Left renal cortex interstitium (tissue), 4 donors: ENCODE measurements around the gene CAPN10. TPM values are rescaled to one million over a fixed set of nuclear protein-coding genes. Genes with fewer than 3 reads are reported as not detected.

Experiments
- DNase-seq, 4 donors: peaks; one replicate each; pipeline ENCODE4 v3.0.0-alpha.2; 2013; ENCODE audit warnings: low read depth in 4 of 4, low spot score in 2 of 4, missing footprints in 1 of 4
- polyA plus RNA-seq, 4 donors: library from polyadenylated mRNA; unstranded; fragments of 120-200 nt; gene quantifications; one replicate each; pipeline ENCODE4 v1.2.1, GENCODE V29; 2013; ENCODE audit not compliant: insufficient read length in 4 of 4

The CAPN10 gene
- polyA plus RNA-seq, 4 donors, result 15.3 to 39.6 (median 30.0) TPM

DNA sequence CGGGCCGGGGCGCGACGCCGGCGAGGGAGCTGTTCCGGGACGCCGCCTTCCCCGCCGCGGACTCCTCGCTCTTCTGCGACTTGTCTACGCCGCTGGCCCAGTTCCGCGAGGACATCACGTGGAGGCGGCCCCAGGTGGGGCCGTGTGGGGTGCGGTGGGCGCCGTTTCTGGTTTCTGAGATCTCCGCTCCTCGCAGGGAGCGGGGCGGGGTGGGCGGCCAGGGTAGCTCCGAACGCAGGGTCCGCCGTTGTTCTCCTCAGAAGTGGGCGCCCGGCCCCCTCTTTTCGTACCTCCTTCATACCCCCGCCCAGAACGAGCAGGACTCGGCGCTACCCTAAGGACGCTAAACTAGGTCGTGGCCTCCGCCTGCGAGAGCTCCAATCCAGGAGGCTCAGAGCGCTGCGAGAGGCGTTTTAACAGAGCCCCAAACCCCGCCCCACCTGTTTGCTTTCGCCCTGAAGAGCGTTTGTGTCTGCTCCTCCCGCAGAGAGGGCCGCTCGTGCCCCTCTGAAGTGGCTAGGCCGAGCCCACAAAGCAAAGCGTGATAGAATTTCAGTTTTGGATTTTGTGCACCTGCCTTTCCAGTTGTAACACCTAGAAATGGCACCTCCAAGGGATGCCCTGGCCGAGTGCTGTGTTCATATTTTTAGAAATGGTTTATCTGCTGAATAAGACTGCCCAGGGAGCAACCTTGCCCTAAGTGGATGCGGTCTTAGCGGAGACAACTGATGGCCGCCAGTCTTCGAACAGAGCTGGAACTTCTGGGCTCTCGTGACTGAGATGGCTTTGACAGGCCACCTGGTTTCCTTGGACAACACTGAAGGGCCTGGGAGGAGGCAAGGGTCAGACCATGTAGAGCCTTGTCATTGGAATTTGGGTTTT lies 626 bp downstream of the CAPN10 start:
- no peak for DNase-seq

DNA sequence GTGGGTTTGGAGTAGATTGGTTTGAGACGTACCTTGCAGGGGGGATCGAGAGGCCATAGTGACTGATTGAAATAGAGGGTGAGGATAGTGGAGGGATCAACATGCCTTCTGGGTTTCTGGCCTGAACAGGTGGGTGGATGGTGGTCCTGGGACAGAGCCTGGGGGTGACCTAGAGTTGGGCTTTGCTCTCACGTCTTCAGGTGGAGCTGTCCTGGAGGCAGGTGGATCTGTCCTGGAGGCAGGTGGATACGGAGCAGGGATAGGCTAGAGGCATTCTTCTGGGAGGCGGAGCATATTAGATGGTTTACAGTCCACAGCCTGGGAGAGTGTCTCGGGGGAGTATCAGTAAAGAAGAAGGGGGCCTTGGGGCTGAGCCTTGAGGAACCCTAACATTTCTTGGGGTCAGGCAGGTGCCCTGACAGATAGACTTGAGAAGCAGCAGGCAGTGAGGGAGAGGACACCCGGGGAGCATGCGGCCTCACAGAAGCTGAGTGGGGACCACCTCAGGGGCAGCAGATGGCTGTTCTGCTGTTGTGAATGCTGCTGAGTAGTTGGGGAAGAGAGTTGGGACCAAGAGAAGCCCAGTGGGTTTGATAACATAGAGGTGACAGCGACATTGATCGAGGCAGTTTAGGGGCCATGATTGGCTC lies 1.6 kb downstream of the CAPN10 start:
- DNase-seq, result no peak

DNA sequence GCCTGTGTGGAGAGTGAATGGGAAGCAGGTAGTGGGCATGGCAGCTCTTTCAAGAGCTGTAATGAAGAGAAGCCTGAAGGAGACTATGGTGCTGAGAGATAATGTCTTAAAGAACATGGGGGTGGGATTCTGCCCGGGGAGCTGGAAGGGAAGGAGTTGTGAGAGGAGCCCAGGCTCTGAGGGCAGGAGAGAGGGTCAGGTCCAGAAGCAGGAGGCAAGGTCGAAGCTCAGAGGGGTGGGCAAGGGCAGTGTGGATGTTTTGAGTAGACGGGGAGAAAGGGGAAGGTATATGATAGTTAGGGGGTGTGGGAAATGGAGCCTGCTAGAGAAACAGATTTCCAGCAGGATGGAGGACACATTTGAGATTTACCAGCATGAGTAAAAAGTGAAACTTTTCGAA lies 2.1 kb downstream of the CAPN10 start:
- no peak for DNase-seq

DNA sequence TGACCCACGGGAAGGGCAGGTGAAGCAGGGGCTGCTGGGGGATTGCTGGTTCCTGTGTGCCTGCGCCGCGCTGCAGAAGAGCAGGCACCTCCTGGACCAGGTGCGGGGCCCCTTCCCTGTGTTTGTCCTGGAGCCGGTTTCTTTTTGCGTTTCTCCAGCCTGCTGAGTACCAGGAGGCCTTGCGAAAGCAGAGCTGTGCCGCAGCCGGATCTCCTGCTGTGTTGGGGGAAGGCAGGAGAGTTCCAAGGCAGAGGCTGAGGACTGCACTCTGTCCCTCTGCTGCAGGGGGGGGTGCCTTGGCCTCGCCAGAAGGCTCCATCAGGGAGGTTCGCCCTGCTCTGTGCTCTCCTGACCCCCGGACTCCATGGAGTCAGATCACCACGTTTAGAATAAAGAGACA lies 2.8 kb downstream of the CAPN10 start:
- DNase-seq, result no peak

DNA sequence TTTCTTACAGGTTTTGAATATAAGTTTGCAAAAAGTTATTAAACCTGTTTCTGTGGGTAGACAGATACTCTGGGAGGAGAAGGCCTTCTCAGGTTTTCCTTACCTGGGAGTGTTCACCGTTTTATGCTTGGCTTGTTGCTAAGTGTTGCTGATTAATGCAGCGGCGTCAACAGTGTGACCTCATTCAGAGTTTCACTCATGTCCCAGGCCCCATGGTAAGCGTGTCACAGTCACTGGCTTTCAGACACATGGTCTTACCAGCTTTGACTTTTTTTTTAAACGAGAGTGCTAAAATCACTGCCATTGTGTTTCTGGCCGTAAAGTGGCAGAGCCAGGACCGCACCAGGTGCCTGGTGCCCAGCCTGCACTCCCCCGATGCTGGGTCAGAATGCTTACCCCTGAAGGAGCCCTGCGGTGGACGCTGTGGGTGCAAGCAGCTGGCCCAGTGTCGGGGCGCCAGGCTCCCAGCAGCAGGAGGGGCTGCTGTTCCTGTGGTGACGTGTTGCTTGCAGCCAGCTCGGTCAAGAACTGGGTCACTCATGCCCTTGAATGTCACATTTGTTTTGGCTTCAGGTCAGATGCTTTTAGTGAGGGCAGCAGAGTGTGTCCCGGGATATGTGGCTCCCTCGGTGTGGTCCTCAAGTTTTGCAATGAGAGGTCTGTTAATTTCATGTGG lies 3.5 kb downstream of the CAPN10 start:
- no peak for DNase-seq

DNA sequence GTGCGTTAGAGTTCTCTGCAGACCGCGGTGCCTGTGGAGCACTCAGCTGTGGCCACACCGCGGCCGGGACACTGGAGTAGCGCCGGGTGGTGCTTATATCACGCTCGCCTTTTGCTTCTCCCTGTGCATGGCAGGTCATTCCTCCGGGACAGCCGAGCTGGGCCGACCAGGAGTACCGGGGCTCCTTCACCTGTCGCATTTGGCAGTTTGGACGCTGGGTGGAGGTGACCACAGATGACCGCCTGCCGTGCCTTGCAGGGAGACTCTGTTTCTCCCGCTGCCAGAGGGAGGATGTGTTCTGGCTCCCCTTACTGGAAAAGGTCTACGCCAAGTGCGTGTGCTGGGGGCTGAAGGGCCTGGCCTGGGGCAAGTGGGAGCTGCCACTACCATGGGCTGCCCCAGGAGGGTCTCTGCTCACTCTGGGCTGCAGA lies 4.2 kb downstream of the CAPN10 start:
- DNase-seq, result no peak

DNA sequence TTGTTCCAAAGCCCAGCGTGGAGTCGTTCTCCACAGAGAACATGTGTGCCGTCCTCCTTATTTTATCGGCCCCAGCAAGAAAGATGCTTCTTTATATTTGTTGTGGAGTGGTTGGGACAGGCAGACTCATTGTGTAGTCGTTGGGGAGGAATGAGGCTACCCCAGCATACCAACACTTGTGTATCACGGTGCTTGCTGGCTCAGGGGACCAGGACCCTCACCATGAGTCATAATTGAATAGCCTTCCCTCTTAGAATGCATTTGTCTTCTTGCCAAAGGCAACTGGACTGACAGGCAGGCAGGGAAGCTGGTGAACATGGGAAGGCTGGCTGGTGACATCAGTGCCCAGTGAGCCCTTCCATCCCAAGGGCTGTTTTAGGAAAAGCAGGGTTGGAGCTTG lies 4.7 kb downstream of the CAPN10 start:
- DNase-seq, result no peak

DNA sequence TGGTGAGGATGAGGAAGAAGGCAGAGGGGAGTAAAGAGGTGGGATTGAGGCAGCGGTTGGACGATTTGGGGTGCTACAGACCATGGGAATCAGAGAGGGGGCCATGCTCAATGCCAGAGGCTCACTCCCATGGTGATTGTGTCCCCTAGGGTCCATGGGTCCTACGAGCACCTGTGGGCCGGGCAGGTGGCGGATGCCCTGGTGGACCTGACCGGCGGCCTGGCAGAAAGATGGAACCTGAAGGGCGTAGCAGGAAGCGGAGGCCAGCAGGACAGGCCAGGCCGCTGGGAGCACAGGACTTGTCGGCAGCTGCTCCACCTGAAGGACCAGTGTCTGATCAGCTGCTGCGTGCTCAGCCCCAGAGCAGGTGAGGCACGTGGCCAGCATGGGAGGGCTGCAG lies 5.2 kb downstream of the CAPN10 start:
- DNase-seq, result no peak

DNA sequence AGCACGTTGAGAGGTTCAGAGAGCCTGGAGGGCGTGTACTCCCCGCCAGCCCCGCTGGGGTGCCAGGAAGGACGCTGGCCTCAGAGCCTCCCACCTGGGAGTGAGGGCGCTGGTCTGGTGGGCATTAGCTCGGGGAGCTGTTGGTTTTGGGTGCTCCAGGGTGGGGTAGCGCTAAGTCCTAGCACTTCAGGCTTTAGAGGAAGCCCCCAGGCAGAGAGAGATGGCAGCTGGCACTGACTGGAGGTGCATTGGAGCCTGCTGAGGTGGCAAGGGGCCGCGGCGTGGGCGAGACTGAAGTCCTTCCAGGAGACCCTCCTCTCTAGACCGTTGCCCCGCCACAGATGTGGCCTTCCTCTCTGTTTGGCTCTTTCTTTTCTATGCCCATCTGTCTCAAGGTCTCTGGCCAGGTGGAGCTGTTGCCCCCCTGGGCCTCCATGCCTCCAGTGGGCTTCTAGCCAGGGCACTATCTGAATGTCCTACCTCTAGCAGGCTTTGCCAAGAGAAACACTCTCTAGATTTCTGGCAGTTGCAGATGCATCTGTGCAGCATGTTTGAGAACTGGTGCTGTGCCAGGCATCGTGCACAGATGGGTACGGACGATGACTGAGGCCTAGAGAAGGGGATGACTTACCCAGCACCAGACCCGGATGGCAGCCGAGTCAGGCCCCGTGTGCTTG lies 6.6 kb downstream of the CAPN10 start:
- no peak for DNase-seq

DNA sequence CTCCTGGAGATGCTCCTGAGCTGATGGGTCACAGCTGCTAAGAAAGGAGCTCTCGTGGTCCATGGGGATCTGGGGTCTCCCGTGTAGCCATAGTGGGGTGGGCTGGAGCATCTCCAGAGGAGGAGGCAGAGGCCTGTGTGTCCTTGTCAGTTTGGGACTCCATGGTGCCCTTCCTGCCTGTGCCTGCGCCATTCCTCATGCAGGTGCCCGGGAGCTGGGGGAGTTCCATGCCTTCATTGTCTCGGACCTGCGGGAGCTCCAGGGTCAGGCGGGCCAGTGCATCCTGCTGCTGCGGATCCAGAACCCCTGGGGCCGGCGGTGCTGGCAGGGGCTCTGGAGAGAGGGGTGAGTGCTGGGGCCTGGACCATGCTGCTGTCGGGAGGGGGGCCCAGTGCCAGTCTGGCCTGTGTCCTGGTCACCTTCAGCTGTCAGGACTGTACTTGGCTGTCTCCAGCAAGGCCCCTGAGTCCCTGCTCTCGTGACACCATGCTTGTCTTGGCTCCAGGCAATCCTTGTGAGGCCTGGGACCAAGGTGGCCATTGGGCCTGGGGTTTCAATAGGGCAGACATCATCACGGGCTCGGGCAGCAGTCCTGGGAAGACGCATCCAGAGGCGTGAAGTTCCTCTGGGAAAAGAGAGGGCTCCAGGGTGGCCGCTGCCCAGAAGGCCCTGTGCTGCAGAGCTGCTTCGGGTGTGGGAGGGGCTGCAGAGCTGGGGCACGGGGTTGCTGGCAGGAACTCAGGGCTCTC lies 7.3 kb downstream of the CAPN10 start:
- DNase-seq, result no peak

DNA sequence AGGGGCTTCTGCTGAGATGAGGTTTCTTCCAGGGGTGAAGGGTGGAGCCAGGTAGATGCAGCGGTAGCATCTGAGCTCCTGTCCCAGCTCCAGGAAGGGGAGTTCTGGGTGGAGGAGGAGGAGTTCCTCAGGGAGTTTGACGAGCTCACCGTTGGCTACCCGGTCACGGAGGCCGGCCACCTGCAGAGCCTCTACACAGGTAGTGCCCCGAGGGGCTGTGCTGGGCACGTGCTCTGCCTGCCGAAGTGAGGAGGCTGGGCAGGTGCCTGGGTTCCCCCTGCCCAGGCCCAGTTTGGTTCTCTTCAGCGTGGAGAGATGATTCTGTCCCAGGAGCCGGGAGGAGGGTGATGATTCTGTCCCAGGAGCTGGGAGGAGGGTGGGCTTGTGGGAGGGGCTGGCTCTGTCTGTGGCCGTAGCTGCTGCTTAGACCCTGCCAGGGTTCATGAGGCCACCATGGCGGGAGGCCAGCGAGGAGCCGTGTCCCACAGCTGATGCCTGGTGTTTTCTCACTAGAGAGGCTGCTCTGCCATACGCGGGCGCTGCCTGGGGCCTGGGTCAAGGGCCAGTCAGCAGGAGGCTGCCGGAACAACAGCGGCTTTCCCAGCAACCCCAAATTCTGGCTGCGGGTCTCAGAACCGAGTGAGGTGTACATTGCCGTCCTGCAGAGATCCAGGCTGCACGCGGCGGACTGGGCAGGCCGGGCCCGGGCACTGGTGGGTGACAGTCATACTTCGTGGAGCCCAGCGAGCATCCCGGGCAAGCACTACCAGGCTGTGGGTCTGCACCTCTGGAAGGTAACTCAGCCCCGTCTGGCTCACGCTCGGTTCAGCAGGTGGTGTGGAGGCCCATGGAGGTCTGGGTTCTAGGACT lies 8.2 kb downstream of the CAPN10 start:
- no peak for DNase-seq

DNA sequence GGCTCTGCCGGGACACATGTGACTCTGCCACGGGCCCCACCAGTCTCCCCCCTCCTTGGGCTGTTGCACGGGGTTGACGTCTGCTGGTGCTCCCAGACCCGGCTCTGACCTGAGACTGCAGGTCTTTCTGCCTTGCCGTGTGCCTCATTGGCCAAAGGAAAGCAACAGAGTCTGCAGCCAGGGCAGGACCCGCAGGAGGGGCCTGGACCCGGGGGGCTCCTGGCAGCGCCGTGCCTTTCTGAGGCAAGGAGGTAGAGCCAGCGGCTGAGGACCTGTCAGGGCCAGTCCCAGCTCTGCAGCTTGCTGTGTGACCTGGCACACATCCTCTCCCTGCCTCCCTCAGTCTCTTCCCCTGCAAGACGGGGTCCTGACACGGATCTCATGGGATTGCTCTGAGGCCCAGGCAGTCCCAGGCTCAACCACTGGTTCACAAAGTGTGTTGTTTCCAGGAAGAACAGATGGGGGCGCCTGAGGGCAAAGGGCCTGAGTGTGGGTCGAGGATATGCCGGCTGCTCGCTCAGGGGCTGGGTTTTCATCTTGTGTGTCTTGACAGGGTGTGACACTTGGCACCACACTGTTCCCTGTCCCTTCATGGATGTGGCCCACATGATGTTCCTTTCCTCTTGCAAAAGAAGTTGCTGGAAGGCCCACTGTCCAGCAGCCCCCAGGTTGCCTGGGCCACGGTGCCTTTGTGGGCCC lies 9.0 kb downstream of the CAPN10 start:
- DNase-seq, result no peak

DNA sequence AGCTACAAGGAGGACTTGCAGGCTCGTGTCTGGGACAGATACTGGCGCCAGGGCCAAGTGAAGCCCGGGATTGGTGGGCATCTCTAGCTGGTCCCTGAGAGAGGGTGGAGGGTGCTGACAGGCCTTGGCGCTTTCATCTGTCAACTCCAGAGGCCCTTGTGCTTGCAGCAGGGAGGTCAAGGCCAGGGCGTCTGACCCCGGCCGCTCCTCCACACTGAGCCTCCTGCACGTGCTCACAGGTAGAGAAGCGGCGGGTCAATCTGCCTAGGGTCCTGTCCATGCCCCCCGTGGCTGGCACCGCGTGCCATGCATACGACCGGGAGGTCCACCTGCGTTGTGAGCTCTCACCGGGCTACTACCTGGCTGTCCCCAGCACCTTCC lies 9.5 kb downstream of the CAPN10 start:
- no peak for DNase-seq

DNA sequence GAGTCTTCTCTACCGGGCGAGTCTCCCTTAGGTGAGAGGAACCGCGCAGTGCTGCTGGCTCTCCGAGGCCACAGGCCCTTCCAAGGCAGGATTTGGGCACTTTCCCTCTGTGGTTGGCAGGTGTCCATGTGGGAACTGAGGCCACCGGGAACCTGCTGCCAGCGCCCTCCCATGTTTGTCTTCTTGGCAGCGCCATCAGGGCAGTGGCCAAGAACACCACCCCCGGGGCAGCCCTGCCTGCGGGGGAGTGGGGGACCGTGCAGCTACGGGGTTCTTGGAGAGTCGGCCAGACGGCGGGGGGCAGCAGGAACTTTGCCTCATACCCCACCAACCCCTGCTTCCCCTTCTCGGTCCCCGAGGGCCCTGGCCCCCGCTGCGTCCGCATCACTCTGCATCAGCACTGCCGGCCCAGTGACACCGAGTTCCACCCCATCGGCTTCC lies 10.0 kb downstream of the CAPN10 start:
- DNase-seq, result no peak

DNA sequence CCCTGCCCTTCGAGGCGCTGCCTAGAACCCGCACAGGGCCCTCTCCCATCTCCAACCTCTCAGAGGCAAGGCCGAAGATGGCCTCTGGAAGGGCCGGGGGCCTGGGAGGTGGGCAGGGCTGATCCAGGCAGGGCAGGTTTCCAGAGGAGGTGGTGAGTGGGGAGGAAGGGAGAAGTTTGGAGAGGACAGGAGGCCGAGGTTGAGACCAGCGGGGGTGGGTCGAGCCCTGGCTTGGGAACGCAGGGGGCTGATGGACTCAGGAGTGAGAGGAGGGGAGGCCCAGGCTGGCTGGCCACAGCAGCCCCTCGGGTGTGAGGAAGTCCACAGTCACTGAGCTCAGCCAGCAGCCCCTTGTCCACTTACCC lies 10.5 kb downstream of the CAPN10 start:
- DNase-seq, result no peak

DNA sequence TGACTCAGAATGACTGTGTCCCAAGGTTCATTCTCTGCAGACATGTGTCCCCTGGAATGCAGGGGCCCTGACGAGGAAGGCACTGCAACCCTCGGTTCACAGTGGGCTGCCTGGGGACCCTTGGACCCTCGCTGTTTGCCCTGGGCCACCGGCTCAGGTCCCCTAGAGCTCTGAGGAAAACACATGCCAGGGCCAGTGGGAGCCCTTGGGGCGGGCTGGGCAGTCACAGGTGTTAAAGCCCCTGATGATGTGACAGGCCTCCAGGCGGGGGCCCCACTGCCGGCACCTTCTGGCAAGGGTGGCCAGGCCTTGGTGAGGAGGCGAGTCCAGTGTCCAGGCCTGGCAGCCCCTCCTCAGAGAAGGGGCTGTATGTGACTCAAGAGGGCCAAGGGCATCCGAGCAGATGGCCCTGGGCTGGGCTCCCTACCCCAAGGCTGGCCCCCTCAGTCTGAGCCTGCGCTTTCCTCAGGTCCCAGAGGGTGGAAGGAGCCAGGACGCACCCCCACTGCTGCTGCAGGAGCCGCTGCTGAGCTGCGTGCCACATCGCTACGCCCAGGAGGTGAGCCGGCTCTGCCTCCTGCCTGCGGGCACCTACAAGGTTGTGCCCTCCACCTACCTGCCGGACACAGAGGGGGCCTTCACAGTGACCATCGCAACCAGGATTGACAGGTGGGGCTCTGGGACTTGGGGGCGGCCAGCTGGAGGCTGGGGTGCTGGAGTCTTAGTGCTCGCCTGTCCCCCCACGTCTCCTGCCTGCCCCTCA lies 11.1 kb downstream of the CAPN10 start:
- DNase-seq, result no peak

DNA sequence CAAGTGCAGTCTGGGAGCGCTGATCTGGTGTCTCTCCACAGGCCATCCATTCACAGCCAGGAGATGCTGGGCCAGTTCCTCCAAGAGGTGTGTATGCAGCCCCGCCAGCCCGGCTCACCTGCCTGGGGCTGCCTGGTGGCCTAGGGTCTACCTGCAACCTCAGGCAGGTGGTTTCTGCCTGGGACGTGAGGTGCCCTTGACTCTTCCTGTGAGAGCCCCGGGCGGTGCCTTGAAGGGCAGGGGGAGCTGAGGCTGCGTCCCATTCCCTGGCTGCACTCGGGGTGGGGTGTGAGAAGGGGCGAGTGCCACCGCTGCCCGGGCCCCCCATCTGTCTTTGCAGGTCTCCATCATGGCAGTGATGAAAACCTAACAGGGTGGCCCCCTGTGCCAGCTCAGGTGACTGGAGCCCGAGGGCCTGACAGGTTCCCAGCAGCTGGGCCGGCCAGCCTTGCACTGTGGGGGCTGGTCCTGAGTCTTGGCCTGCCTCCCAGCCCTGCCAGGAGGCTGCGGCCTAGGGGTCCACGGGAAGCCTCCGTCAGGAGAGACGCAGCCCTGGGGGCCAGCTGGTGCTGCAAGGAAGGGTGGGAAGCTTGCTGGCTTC lies 11.9 kb downstream of the CAPN10 start:
- DNase-seq, result no peak

DNA sequence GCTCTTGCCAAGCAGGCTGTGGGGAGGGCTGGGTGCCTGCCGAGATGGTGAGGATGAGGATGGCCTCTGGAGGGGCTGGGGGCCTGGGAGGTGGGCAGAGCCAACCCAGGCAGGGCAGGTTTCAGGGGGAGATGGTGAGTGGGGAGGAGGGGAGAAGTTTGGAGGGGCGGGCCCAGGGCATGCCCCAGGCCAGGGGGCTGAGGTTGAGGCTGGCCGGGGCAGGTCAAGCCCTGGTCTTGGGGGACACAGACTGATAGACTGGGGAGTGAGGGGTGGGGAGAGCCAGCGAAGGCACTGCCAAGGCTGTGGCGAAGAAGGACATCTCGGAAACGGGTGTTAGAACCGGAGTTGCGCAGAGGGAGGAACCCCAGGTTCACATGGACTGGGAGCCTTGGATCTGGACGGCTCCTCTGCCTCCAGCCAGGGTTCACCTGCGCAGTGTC lies 12.6 kb downstream of the CAPN10 start:
- DNase-seq, result no peak
